HEK293T (cell line): ENCODE results near the gene PAK6.

Experiments used
- CTCF ChIA-PET: fragments of 350-600 bp; formaldehyde crosslinking; extraction: SDS; loops from one replicate; lab custom pipeline; 2021; ENCODE audit warnings: antibody characterized with exemption, inconsistent platforms; lab: Yijun Ruan, JAX
- POLR2A ChIA-PET: fragments of 350-600 bp; formaldehyde crosslinking; extraction: SDS; loops from one replicate; lab custom pipeline; 2020; ENCODE audit warnings: antibody characterized with exemption, inconsistent platforms; lab: Yijun Ruan, JAX
- DNase-seq: peaks from one replicate; pipeline ENCODE4 v3.0.0; 2012; ENCODE audit warnings: mixed read lengths; ENCODE audit errors: extremely low spot score
- ARNT ChIP-seq: fragments of 450-650 bp; IDR thresholded peaks from 2 replicates; pipeline ENCODE4 v1.6.1; 2017; ENCODE audit warnings: mild to moderate bottlenecking
- BHLHE40 ChIP-seq: fragments of 450-650 bp; IDR thresholded peaks from 2 replicates; pipeline ENCODE4 v1.6.1; 2016; ENCODE audit warnings: mild to moderate bottlenecking, moderate library complexity, borderline replicate concordance
- CTBP1 ChIP-seq: fragments of 450-650 bp; IDR thresholded peaks from 2 replicates; pipeline ENCODE4 v1.6.1; 2016; ENCODE audit warnings: borderline replicate concordance
- ELF4 ChIP-seq: fragments of 450-650 bp; IDR thresholded peaks from 2 replicates; pipeline ENCODE4 v1.6.1; 2017; ENCODE audit warnings: antibody characterized with exemption
- FOXA1 ChIP-seq: fragments of 450-650 bp; IDR thresholded peaks from 2 replicates; pipeline ENCODE4 v1.6.1; 2016; ENCODE audit warnings: mild to moderate bottlenecking
- FOXK2 ChIP-seq: fragments of 450-650 bp; IDR thresholded peaks from 2 replicates; pipeline ENCODE4 v1.6.1; 2016; ENCODE audit warnings: mild to moderate bottlenecking
- FOXM1 ChIP-seq: fragments of 450-650 bp; IDR thresholded peaks from 2 replicates; pipeline ENCODE4 v1.6.1; 2017; ENCODE audit warnings: mild to moderate bottlenecking, borderline replicate concordance
- HDGF ChIP-seq: fragments of 450-650 bp; IDR thresholded peaks from 2 replicates; pipeline ENCODE4 v1.6.1; 2017; ENCODE audit warnings: antibody characterized with exemption, borderline replicate concordance
- L3MBTL2 ChIP-seq: fragments of 450-650 bp; conservative IDR thresholded peaks from 2 replicates; pipeline ENCODE4 v1.6.1; 2016; ENCODE audit warnings: mild to moderate bottlenecking
- LEF1 ChIP-seq: fragments of 450-650 bp; IDR thresholded peaks from 2 replicates; pipeline ENCODE4 v1.6.1; 2017; ENCODE audit warnings: mild to moderate bottlenecking, borderline replicate concordance
- NFRKB ChIP-seq: fragments of 450-650 bp; IDR thresholded peaks from 2 replicates; pipeline ENCODE4 v1.6.1; 2016; ENCODE audit warnings: mild to moderate bottlenecking, moderate library complexity
- PKNOX1 ChIP-seq: fragments of 450-650 bp; IDR thresholded peaks from 2 replicates; pipeline ENCODE4 v1.6.1; 2016
- SP1 ChIP-seq: fragments of 450-650 bp; IDR thresholded peaks from 2 replicates; pipeline ENCODE4 v1.6.1; 2017
- SUZ12 ChIP-seq: fragments of 450-650 bp; IDR thresholded peaks from 2 replicates; pipeline ENCODE4 v1.6.1; 2016; ENCODE audit warnings: mild to moderate bottlenecking
- TARDBP ChIP-seq: fragments of 450-650 bp; IDR thresholded peaks from 2 replicates; pipeline ENCODE4 v1.6.1; 2016
- ZNF384 ChIP-seq: fragments of 450-650 bp; IDR thresholded peaks from 2 replicates; pipeline ENCODE4 v1.6.1; 2016

The PAK6 gene

GRCh38 chr15:40239693-40240618, 1.1 kb downstream of the PAK6 start:
- no peak for DNase-seq
- CTCF ChIA-PET = interaction anchor here (1.6 to 1.8 kb wide), 2 partner anchors 22 to 23 kb away, joined by 4 to 9 read pairs; no protein-coding TSS in a partner anchor
- POLR2A ChIA-PET = no interaction called here
- TF ChIP-seq L3MBTL2 = no peak
- no peak for TF ChIP-seq FOXM1
- TF ChIP-seq NFRKB = no peak
- TF ChIP-seq SP1 = no peak
- TF ChIP-seq HDGF = no peak

- ChIA-PET POLR2A (no interaction called here), CTCF (interaction anchor here (1.6 kb wide), 1 partner anchor 24 kb away, joined by 4 read pairs; no protein-coding TSS in a partner anchor)
- DNase-seq = no peak
- TF ChIP-seq ARNT (no peak), NFRKB (no peak)
These were observed 1.9 kb downstream of the PAK6 start for GRCh38 chr15:40240619-40241221.

GRCh38 chr15:40241269-40242212, 2.7 kb downstream of the PAK6 start:
- CTCF ChIA-PET = interaction anchor here (1.5 to 1.6 kb wide), 2 partner anchors 24 to 33 kb away, joined by 3 to 4 read pairs; no protein-coding TSS in a partner anchor
- no peak for DNase-seq
- POLR2A ChIA-PET = no interaction called here
- TF ChIP-seq ELF4 (no peak), FOXM1 (no peak), HDGF (no peak)

GRCh38 chr15:40242213-40242599, 3.3 kb downstream of the PAK6 start:
- TF ChIP-seq ZNF384 (no peak), FOXM1 (no peak), ARNT (no peak), ELF4 (no peak), PKNOX1 (no peak), BHLHE40 (no peak), CTBP1 (no peak), FOXA1 (no peak)
- POLR2A ChIA-PET = no interaction called here
- CTCF ChIA-PET = interaction anchor here (1.5 to 1.6 kb wide), 2 partner anchors 24 to 32 kb away, joined by 3 to 5 read pairs; no protein-coding TSS in a partner anchor
- DNase-seq = no peak

- CTCF ChIA-PET = interaction anchor here (1.5 to 1.6 kb wide), 2 partner anchors 25 to 32 kb away, joined by 3 to 5 read pairs; no protein-coding TSS in a partner anchor
- TF ChIP-seq TARDBP (no peak), BHLHE40 (no peak), PKNOX1 (no peak), FOXK2 (no peak), ZNF384 (no peak), SUZ12 (no peak), SP1 (no peak), HDGF (no peak), ARNT (no peak), ELF4 (no peak), FOXM1 (no peak), FOXA1 (no peak), CTBP1 (no peak), LEF1 (no peak), L3MBTL2 (no peak), NFRKB (no peak)
- POLR2A ChIA-PET = no interaction called here
- DNase-seq = no peak
These were observed 3.7 kb downstream of the PAK6 start for GRCh38 chr15:40242601-40243000.

- no peak for DNase-seq
- TF ChIP-seq CTBP1 (no peak), TARDBP (no peak), ZNF384 (no peak)
- CTCF ChIA-PET = interaction anchor here (1.5 to 1.6 kb wide), 2 partner anchors 26 to 31 kb away, joined by 3 to 5 read pairs; no protein-coding TSS in a partner anchor
- POLR2A ChIA-PET = no interaction called here
These were observed 4.4 kb downstream of the PAK6 start for GRCh38 chr15:40243126-40243810.
